Ecto neural progenitor cell (in vitro differentiated cells): Measurements from ENCODE around the gene GAS6.
"Not testable (repeated sequence)": the region's sequence is repeated elsewhere in the genome, so short reads cannot be mapped to it uniquely, and the experiment has no call there.

Experiments used
- DNase-seq: peaks from one replicate; pipeline ENCODE4 v3.0.0-alpha.2; 2018; ENCODE audit warnings: low spot score

GAS6 gene

GRCh38 chr13:113863524-113864272 lies at the start of gene GAS6:
TSS of gene GAS6 (minus strand) at chr13:113864076. CDS start at chr13:113863920, 156 bp downstream.
- peak; percentile 78 for DNase-seq

- not testable (repeated sequence) for DNase-seq
Observed at GRCh38 chr13:113913408-113913807, 49.5 kb upstream of the GAS6 start.

GRCh38 chr13:113912596-113912995 lies 48.7 kb upstream of the GAS6 start:
- no peak for DNase-seq

- DNase-seq, result no peak
Observed at GRCh38 chr13:113907635-113908617, 44.0 kb upstream of the GAS6 start.

GRCh38 chr13:113906571-113906970 lies 42.7 kb upstream of the GAS6 start:
- DNase-seq, result no peak

- DNase-seq, result no peak
Observed at GRCh38 chr13:113905942-113906341, 42.1 kb upstream of the GAS6 start.

GRCh38 chr13:113905018-113905417 lies 41.1 kb upstream of the GAS6 start:
- DNase-seq, result no peak

GRCh38 chr13:113904411-113904810 lies 40.5 kb upstream of the GAS6 start:
- DNase-seq, result no peak

- DNase-seq, result no peak
Observed at GRCh38 chr13:113903912-113904311, 40.0 kb upstream of the GAS6 start.

GRCh38 chr13:113902986-113903775 lies 39.3 kb upstream of the GAS6 start:
- no peak for DNase-seq

- no peak for DNase-seq
Observed at GRCh38 chr13:113902481-113902880, 38.6 kb upstream of the GAS6 start.

- no peak for DNase-seq
Observed at GRCh38 chr13:113901642-113902041, 37.8 kb upstream of the GAS6 start.

GRCh38 chr13:113901231-113901630 lies 37.4 kb upstream of the GAS6 start:
- no peak for DNase-seq

GRCh38 chr13:113900646-113901045 lies 36.8 kb upstream of the GAS6 start:
- DNase-seq, result no peak

GRCh38 chr13:113898391-113898790 lies 34.5 kb upstream of the GAS6 start:
- no peak for DNase-seq

- DNase-seq, result no peak
Observed at GRCh38 chr13:113897966-113898365, 34.1 kb upstream of the GAS6 start.

- DNase-seq, result no peak
Observed at GRCh38 chr13:113897161-113897560, 33.3 kb upstream of the GAS6 start.

GRCh38 chr13:113895436-113895835 lies 31.6 kb upstream of the GAS6 start:
- DNase-seq, result no peak

- no peak for DNase-seq
Observed at GRCh38 chr13:113890774-113891480, 27.1 kb upstream of the GAS6 start.

- DNase-seq, result no peak
Observed at GRCh38 chr13:113889467-113889866, 25.6 kb upstream of the GAS6 start.

GRCh38 chr13:113888701-113889330 lies 24.9 kb upstream of the GAS6 start:
- DNase-seq, result no peak
